KMS-11 (cell line): ENCODE measurements around the gene LCLAT1.

Experiments used
- H2AFZ ChIP-seq: fragments of 200-600 bp; sonication (generic); 2 replicates; pipeline ENCODE4 v1.6.1; 2016; ENCODE audit warnings: antibody characterized with exemption, mixed run types, low read depth
- H3K27ac ChIP-seq: fragments of 200-600 bp; sonication (generic); 2 replicates; pipeline ENCODE4 v1.6.1; 2016; ENCODE audit warnings: mild to moderate bottlenecking, mixed run types
- H3K27me3 ChIP-seq: fragments of 200-600 bp; sonication (generic); 2 replicates; pipeline ENCODE4 v1.6.1; 2017; ENCODE audit warnings: mild to moderate bottlenecking, low read depth, mixed run types, moderate library complexity; ENCODE audit not compliant: insufficient read depth
- H3K36me3 ChIP-seq: fragments of 200-600 bp; sonication (generic); 2 replicates; pipeline ENCODE4 v1.6.1; 2017; ENCODE audit warnings: mild to moderate bottlenecking, mixed run types; ENCODE audit not compliant: insufficient read depth
- H3K4me1 ChIP-seq: fragments of 200-600 bp; sonication (generic); 2 replicates; pipeline ENCODE4 v1.6.1; 2016; ENCODE audit warnings: mild to moderate bottlenecking, low read depth, mixed run types; ENCODE audit not compliant: poor library complexity, severe bottlenecking
- H3K4me2 ChIP-seq: fragments of 200-600 bp; sonication (generic); 2 replicates; pipeline ENCODE4 v1.7.0; 2016; ENCODE audit warnings: mild to moderate bottlenecking, mixed run types
- H3K4me3 ChIP-seq: fragments of 200-600 bp; sonication (generic); IDR thresholded peaks from 2 replicates; pipeline ENCODE4 v1.6.1; 2017; ENCODE audit warnings: low read depth, low read length, mixed read lengths; ENCODE audit not compliant: insufficient read depth
- H3K79me2 ChIP-seq: fragments of 200-600 bp; sonication (generic); 2 replicates; pipeline ENCODE4 v1.6.1; 2016; ENCODE audit warnings: low read depth, mixed run types; ENCODE audit not compliant: insufficient read depth
- H3K9ac ChIP-seq: fragments of 200-600 bp; sonication (generic); 2 replicates; pipeline ENCODE4 v1.6.1; 2016; ENCODE audit warnings: mild to moderate bottlenecking, mixed run types
- H4K20me1 ChIP-seq: fragments of 200-600 bp; sonication (generic); 2 replicates; pipeline ENCODE4 v1.6.1; 2016; ENCODE audit warnings: mild to moderate bottlenecking, mixed run types; ENCODE audit not compliant: insufficient read depth
- TF ChIP-seq, protein P1 (sequence below): fragments of 200-600 bp; sonication (generic); conservative IDR thresholded peaks from 2 replicates; pipeline ENCODE4 v1.6.1; 2017; ENCODE audit warnings: low read depth, mild to moderate bottlenecking, antibody characterized with exemption, low read length, moderate library complexity, mixed read lengths

LCLAT1 gene

DNA sequence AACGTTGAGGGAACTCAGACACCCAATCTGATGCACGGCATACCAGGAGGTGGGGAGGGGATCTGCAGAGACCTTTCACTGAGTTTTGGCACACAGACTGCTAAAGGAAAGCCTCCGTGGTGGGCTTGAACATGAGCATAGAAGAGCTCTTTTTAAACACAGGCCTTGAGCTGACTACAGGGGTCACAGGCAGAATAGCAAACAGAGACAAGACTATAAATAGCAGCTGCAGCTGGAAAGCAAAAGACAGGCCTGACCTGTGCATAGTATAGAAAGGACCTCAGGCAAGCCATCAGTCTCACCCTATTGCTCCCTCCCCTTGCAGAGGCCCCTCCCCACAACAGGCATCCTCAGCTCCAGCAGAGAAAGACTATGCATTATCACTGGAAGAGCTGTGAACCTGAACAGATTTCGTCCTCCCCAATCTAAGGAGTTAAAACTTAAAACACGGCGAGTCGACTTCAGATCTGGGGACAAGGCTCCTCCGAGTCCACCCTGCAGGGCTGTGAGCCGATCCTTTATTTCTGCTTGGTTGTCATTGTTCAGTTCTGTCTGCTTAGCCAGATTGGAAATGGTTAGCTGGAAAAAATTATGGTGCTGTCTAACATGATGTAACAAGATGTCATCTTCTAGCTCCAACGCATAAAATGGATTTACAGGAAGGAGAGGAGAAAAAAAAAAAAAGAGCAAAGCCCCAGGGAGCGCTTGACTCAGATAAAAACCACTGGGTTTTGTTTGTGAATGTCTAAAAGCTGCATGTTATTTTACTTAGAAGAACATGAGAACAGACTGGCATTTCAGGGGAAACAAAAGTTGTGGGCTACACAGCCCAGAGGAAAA lies 25.2 kb upstream of the LCLAT1 start:
- H3K4me2 ChIP-seq: no peak overlapping the region
- no peaks in the 10 kb centered on the region for H3K79me2 ChIP-seq
- no peaks in the 10 kb centered on the region for H3K27me3 ChIP-seq
- H3K4me1 ChIP-seq: no peaks in the 10 kb centered on the region
- H2AFZ ChIP-seq: no peak overlapping the region
- no peak overlapping the region for H3K9ac ChIP-seq
- no peak overlapping the region for H3K4me3 ChIP-seq
- H4K20me1 ChIP-seq: no peaks in the 10 kb centered on the region
- TF ChIP-seq, protein P1, sequence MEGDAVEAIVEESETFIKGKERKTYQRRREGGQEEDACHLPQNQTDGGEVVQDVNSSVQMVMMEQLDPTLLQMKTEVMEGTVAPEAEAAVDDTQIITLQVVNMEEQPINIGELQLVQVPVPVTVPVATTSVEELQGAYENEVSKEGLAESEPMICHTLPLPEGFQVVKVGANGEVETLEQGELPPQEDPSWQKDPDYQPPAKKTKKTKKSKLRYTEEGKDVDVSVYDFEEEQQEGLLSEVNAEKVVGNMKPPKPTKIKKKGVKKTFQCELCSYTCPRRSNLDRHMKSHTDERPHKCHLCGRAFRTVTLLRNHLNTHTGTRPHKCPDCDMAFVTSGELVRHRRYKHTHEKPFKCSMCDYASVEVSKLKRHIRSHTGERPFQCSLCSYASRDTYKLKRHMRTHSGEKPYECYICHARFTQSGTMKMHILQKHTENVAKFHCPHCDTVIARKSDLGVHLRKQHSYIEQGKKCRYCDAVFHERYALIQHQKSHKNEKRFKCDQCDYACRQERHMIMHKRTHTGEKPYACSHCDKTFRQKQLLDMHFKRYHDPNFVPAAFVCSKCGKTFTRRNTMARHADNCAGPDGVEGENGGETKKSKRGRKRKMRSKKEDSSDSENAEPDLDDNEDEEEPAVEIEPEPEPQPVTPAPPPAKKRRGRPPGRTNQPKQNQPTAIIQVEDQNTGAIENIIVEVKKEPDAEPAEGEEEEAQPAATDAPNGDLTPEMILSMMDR: no peak
- H3K27ac ChIP-seq: no peak overlapping the region
- no peaks in the 10 kb centered on the region for H3K36me3 ChIP-seq

DNA sequence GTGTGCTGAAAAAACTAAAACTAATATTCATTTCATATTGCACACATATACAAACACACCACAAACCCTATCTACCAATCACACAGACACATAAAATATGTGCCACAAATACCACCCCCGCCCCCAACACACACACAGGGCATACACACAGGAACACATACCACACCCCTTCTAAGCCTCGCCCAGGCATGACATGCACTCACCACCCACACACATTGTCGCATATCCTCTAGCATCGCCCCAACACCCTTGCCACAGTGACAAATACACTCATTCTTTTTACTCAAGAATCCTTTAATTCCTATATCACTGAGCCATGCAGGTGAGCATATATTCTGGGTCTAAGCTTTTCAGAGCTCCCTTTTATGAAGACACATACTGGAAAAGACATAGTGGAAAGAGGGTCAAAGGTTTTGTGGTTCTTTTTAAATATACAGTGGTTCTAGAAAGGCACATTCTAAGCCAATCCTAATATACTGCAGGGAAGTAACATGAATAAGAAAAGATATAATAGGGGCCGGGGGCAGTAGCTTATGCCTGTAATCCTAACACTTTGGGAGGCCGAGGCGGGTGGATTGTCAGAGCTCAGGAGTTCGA lies 24.5 kb upstream of the LCLAT1 start:
- Histone ChIP-seq H3K27ac (no peak overlapping the region), H3K4me2 (no peak overlapping the region), H3K27me3 (no peaks in the 10 kb centered on the region), H3K36me3 (no peaks in the 10 kb centered on the region), H3K79me2 (no peaks in the 10 kb centered on the region), H3K4me1 (no peaks in the 10 kb centered on the region), H2AFZ (no peak overlapping the region), H4K20me1 (no peaks in the 10 kb centered on the region), H3K9ac (no peak overlapping the region), H3K4me3 (no peak overlapping the region)
- TF ChIP-seq, protein P1: no peak

DNA sequence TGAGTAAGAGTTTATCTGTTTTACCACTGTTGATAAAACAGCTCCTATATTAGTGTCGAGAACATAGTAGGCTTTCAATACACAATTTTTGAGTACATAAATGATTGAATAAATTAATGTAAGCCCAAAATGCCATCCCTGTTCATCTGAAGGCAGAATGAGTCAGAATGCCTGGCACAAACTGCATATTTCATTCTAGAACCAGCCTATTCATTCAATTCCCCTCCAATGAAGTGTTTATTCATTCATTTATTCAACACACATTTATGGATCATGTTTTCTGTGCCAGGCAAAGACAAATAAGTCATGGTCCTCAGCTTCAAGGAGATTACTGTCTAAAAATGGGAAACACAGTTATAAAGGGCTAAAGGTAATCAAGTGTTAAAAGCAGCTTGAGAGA lies 22.8 kb upstream of the LCLAT1 start:
- Histone ChIP-seq H3K27ac (no peak overlapping the region), H3K4me3 (no peak overlapping the region), H4K20me1 (no peaks in the 10 kb centered on the region), H3K4me2 (no peak overlapping the region), H3K4me1 (no peaks in the 10 kb centered on the region), H3K27me3 (no peaks in the 10 kb centered on the region), H3K79me2 (no peaks in the 10 kb centered on the region), H3K36me3 (no peaks in the 10 kb centered on the region), H3K9ac (no peak overlapping the region), H2AFZ (no peak overlapping the region)
- TF ChIP-seq, protein P1: no peak

DNA sequence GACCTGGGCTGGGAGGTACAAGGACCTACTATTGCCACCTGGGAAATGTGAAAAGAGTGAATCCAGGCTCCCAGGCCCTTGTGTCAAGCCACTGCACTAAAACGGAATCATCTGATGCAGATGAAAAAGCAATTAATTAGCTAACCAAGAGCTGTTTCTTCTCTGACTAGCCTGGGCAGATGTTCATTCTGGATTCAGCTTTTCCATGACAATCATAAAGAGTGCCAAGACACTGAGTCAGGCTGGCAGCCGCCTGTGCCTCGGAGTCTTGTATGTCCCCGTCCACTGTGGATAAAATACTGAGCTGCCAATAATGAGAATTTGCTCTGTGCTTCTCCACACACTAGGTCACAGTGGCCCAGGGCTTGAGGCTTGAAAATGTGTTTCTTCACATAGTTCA lies 21.7 kb upstream of the LCLAT1 start:
- Histone ChIP-seq H2AFZ (no peak overlapping the region), H3K9ac (no peak overlapping the region), H3K79me2 (no peaks in the 10 kb centered on the region), H3K4me3 (no peak overlapping the region), H3K4me1 (no peaks in the 10 kb centered on the region), H3K4me2 (no peak overlapping the region), H3K36me3 (no peaks in the 10 kb centered on the region), H3K27ac (no peak overlapping the region), H4K20me1 (no peaks in the 10 kb centered on the region), H3K27me3 (no peaks in the 10 kb centered on the region)
- TF ChIP-seq, protein P1: no peak
